Tibial artery (tissue), 4 donors: ENCODE measurements around the gene SBF2.

Experiments
- DNase-seq, 2 donors: peaks; one replicate each; pipeline ENCODE4 v3.0.0-alpha.2; 2019
- H3K27ac ChIP-seq, 2 donors: fragments of 200-600 bp; sonication (generic) in 1 of 2; 1 replicate in 1 of 2; 2 replicates in 1 of 2; pipeline ENCODE4 v1.5.1; 2018 to 2019; ENCODE audit warnings: mild to moderate bottlenecking in 1 of 2
- H3K27me3 ChIP-seq, 2 donors: fragments of 200-600 bp; sonication (generic) in 1 of 2; one replicate each; pipeline versions ENCODE4 v1.5.1 to v1.6.0; 2016 to 2019
- H3K36me3 ChIP-seq, 3 donors: fragments of 200-600 bp; sonication (generic) in 2 of 3; one replicate each; pipeline ENCODE4 v1.5.1; 2016 to 2019; ENCODE audit warnings: mild to moderate bottlenecking in 2 of 3
- H3K4me1 ChIP-seq, 4 donors: fragments of 200-600 bp; sonication (generic) in 2 of 4; 1 replicate in 3 of 4; 2 replicates in 1 of 4; pipeline ENCODE4 v1.5.1; 2016 to 2019
- H3K4me3 ChIP-seq, 2 donors: fragments of 200-600 bp; sonication (generic) in 1 of 2; 1 replicate in 1 of 2; 2 replicates in 1 of 2; pipeline ENCODE4 v1.5.1; 2018 to 2019; ENCODE audit warnings: mild to moderate bottlenecking in 2 of 2
- H3K9me3 ChIP-seq, 3 donors: fragments of 200-600 bp; sonication (generic) in 1 of 3; one replicate each; pipeline ENCODE4 v1.5.1; 2016 to 2019
- intact Hi-C: fragments of 100-400 bp; cut with DNase I; formaldehyde crosslinking; loops from one replicate; pipeline ENCODE4 v1.15.0; 2023; ENCODE audit warnings: low total_unique reads
- TF ChIP-seq, protein P1 (sequence below), 2 experiments: fragments of 200-600 bp in 1 of 2; fragments of 450-650 bp in 1 of 2; IDR thresholded peaks; one replicate each; pipeline ENCODE4 v1.5.1; 2017 to 2019; ENCODE audit warnings: antibody characterized with exemption in 2 of 2, mild to moderate bottlenecking in 1 of 2, moderate library complexity in 1 of 2

Gene SBF2

DNA sequence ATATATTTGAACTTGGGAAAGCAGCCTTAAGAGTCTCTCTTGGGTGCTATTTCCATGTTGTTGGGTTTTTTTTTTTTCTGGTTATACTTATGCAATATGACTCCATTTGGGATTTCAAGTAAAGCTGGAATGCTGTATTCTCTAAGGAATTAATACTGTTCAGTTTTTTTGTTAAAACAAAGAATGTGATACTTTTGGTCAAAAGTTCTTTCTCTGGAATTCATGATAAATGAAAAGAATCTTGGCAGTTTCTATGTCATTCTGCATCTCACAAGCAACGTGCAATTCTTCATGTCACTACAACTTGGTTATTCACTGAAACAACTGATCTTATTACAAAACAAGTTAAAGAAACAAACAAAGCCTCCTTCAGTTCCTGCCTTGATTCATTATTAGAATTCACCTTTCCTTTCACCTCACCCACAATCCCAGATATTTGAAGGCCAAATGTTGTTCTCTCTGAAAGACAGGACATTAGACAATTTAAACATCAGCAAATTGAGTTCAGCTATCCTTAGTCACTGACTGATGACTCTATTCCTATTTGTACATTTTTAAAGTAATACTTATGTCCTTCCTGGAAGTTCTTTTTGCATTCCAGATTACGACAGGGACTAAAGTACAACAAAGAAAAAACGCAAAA lies 176.2 kb downstream of the SBF2 start:
- Histone ChIP-seq H3K4me3 (no peak overlapping the region), H3K27ac (peak overlapping the region; percentile 23 to 25), H3K9me3 (no peaks in the 10 kb centered on the region), H3K27me3 (no peaks in the 10 kb centered on the region), H3K36me3 (no peaks in the 10 kb centered on the region), H3K4me1 (peaks cover 0 to 60% (median 32%) of the 10 kb centered on the region in 4 donors)
- intact Hi-C loops = no loop called here
- TF ChIP-seq, protein P1, sequence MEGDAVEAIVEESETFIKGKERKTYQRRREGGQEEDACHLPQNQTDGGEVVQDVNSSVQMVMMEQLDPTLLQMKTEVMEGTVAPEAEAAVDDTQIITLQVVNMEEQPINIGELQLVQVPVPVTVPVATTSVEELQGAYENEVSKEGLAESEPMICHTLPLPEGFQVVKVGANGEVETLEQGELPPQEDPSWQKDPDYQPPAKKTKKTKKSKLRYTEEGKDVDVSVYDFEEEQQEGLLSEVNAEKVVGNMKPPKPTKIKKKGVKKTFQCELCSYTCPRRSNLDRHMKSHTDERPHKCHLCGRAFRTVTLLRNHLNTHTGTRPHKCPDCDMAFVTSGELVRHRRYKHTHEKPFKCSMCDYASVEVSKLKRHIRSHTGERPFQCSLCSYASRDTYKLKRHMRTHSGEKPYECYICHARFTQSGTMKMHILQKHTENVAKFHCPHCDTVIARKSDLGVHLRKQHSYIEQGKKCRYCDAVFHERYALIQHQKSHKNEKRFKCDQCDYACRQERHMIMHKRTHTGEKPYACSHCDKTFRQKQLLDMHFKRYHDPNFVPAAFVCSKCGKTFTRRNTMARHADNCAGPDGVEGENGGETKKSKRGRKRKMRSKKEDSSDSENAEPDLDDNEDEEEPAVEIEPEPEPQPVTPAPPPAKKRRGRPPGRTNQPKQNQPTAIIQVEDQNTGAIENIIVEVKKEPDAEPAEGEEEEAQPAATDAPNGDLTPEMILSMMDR (IDR thresholded peaks at IDR 0.05) = no peak
- no peak for DNase-seq

DNA sequence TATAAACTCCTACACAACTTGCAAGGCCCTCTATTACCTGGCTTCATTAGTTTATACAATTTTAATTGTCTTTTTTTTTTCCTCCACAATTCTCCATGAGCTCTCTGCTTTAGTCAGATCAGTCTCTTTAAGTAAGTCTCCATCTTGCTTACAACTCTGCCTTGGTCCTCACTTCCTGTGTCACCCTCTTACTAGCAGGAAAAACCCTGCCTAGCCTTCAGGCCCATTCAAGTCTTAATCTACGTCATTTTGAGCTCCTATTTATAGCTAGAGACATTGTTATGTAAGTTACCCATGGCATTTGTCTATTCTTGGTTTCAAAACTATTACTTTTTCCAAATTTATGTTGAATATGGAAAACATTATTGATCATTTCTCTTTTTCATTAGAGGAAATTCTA lies 177.4 kb downstream of the SBF2 start:
- no peak overlapping the region for H3K4me3 ChIP-seq
- H3K4me1 ChIP-seq = peaks cover 0 to 47% (median 23%) of the 10 kb centered on the region in 4 donors
- intact Hi-C loops = no loop called here
- DNase-seq = no peak
- no peaks in the 10 kb centered on the region for H3K36me3 ChIP-seq
- TF ChIP-seq, protein P1 (IDR thresholded peaks at IDR 0.05) = no peak
- H3K27ac ChIP-seq = no peak overlapping the region
- H3K27me3 ChIP-seq = no peaks in the 10 kb centered on the region
- H3K9me3 ChIP-seq = no peaks in the 10 kb centered on the region

DNA sequence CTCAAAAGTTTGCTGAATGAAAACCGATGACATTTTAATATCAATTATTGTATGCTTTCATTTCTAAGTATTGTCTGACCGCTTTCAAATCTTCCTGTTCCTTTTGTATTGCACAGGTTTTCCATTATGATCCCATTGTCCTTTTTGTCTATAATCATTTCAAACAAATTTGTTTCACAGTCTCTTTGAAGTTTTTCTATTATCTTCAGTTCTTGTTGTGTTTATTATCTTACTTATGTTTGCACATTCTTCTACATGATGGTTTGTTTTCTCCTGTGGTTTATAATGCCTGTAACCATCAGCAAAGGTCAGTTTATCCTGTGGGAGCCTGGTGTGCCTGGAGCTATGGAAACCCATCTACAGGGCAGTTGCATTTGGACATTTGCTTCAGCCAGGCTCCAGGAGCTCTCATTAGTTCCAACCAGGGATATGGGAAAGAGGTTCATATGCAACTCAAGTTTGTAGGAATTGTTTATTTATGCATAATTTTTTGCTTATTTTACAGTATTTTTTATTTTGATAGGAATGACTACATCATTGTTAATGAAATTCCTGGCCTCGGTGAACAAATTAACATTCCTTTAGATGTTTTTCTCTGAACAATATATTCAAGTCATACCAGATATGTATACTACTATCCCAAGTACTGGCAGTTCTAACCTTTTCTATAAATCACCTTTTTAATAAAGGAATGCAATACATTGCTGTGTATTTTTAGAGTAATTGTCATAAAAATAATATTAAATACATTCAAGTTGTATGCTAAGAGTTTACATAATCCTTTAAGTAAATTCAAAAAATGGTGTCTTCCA lies 179.2 kb downstream of the SBF2 start:
- Histone ChIP-seq H3K4me1 (peaks cover 0 to 42% (median 22%) of the 10 kb centered on the region in 4 donors), H3K36me3 (no peaks in the 10 kb centered on the region), H3K27me3 (no peaks in the 10 kb centered on the region), H3K9me3 (no peaks in the 10 kb centered on the region), H3K4me3 (no peak overlapping the region), H3K27ac (no peak overlapping the region)
- DNase-seq = no peak
- TF ChIP-seq, protein P1 (IDR thresholded peaks at IDR 0.05) = no peak
- intact Hi-C loops = no loop called here

DNA sequence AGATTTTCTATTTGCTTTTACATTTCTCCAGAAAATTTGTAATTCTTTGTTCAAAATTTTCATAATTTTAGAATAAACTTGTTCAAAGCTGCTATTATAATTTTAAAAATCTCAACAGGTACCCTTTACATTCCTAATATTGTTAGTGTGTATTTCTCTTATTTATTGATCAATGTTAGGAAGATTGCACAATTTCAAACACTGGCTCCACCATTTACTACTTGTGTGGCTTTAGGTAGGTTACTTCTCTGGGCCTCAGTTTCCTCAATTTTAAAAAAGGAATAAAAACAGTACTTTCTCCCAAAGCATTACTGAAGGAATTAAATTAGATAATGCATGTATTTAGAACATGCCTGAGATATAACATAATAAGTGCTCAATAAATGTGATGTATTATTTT lies 180.2 kb downstream of the SBF2 start:
- H3K27ac ChIP-seq = no peak overlapping the region
- TF ChIP-seq, protein P1 (IDR thresholded peaks at IDR 0.05) = no peak
- peaks cover 0 to 42% (median 21%) of the 10 kb centered on the region in 4 donors for H3K4me1 ChIP-seq
- H3K9me3 ChIP-seq = no peaks in the 10 kb centered on the region
- no peaks in the 10 kb centered on the region for H3K27me3 ChIP-seq
- intact Hi-C loops = no loop called here
- DNase-seq = no peak
- H3K4me3 ChIP-seq = no peak overlapping the region
- H3K36me3 ChIP-seq = no peaks in the 10 kb centered on the region

DNA sequence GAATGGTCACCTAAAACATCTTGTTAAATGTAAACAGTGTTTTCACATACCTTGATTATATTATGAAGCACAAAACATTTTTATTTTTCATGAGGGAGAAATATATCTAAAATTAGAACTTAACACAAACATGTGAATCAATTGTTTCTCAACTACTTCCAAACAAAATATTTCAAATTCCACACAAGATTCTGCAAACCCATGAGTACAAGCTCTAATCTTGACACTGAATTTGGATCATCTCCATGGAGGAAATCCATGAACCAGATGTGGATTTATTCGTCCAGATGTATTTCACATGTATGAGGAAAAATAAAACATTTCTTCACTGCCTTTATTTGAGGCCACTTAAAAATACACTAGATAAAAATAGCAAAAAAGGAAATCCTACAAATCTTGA lies 184.2 kb downstream of the SBF2 start:
- DNase-seq = no peak
- no peaks in the 10 kb centered on the region for H3K36me3 ChIP-seq
- H3K9me3 ChIP-seq = no peaks in the 10 kb centered on the region
- intact Hi-C loops = no loop called here
- H3K4me1 ChIP-seq = peaks cover 0 to 49% (median 15%) of the 10 kb centered on the region in 4 donors
- peak overlapping the region; percentile 30 to 37 for H3K27ac ChIP-seq
- H3K4me3 ChIP-seq = no peak overlapping the region
- no peaks in the 10 kb centered on the region for H3K27me3 ChIP-seq
- TF ChIP-seq, protein P1 (IDR thresholded peaks at IDR 0.05) = no peak
